Uterus (tissue), 4 donors: ENCODE data around the gene PIP4K2A. TPM values are rescaled to one million over a fixed set of nuclear protein-coding genes. Genes with fewer than 3 reads are reported as not detected.

ENCODE experiments used
- DNase-seq, 2 donors: peaks; one replicate each; pipeline ENCODE4 v3.0.0-alpha.2; 2019 to 2020
- H3K27ac ChIP-seq, 2 donors: fragments of 200-600 bp; sonication (generic); 1 replicate in 1 of 2; 2 replicates in 1 of 2; pipeline ENCODE4 v1.5.1; 2016 to 2018
- H3K27me3 ChIP-seq, 2 donors: fragments of 200-600 bp; sonication (generic); one replicate each; pipeline ENCODE4 v1.5.1; 2018 to 2019; ENCODE audit warnings: control low read depth in 1 of 2
- H3K36me3 ChIP-seq, 2 donors: fragments of 200-600 bp; sonication (generic); one replicate each; pipeline ENCODE4 v1.5.1; 2019; ENCODE audit warnings: control low read depth in 1 of 2
- H3K4me1 ChIP-seq, 2 donors: fragments of 200-600 bp; sonication (generic); one replicate each; pipeline ENCODE4 v1.5.1; 2018 to 2019; ENCODE audit warnings: control low read depth in 1 of 2
- H3K4me3 ChIP-seq, 2 donors: fragments of 200-600 bp; sonication (generic); 1 replicate in 1 of 2; 2 replicates in 1 of 2; pipeline ENCODE4 v1.5.1; 2018 to 2019; ENCODE audit warnings: mild to moderate bottlenecking in 1 of 2
- H3K9me3 ChIP-seq, 2 donors: fragments of 200-600 bp; sonication (generic); one replicate each; pipeline ENCODE4 v1.5.1; 2019; ENCODE audit warnings: control low read depth in 1 of 2
- CTCF ChIP-seq, 4 experiments: fragments of 200-600 bp in 2 of 4; fragments of 450-650 bp in 2 of 4; sonication (generic) in 2 of 4; IDR thresholded peaks; one replicate each; pipeline ENCODE4 v1.5.1; 2016 to 2019; ENCODE audit warnings: antibody characterized with exemption in 4 of 4, mild to moderate bottlenecking in 2 of 4, moderate library complexity in 1 of 4
- POLR2A ChIP-seq, 2 donors: fragments of 450-650 bp; IDR thresholded peaks; one replicate each; pipeline ENCODE4 v1.6.1; 2016; ENCODE audit warnings: antibody characterized with exemption in 2 of 2, mild to moderate bottlenecking in 1 of 2, moderate library complexity in 1 of 2
- intact Hi-C: fragments of 100-400 bp; cut with DNase I; formaldehyde crosslinking; loops from one replicate; pipeline ENCODE4 v1.15.1; 2023; ENCODE audit warnings: low total_unique reads
- total RNA-seq, 4 donors: library from RNA; depleted of rRNA in 3 of 4; stranded (reverse); fragments of >200 nt in 3 of 4; gene quantifications; one replicate each; pipeline versions ENCODE4 v1.1.0 to v1.2.4, GENCODE V29; 2014 to 2023
- donor health status: DM: yes; HTN: yes; CAD: no.

Gene PIP4K2A
- total RNA-seq, 4 donors from 2014 or later = 17.4 to 42.4 (median 22.0) TPM

DNA sequence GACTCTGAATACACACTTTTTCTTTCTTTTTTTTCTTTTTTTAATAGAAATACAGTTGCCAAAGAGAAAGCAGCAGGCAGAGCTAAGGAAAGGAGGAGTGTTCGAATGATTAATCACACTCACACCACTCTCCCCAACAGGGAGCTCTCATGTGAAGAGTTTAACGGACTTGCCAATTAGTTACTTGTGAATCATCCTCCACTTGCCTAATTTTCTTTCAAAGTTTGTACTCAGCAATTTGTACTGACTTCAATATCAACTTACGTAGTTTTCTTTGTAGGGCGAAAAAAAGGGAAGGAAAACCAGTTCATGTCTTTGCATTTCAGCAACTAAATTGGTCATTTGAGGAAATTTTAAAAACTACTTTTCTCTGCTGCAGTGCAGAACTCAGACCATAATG lies 109.2 kb downstream of the PIP4K2A start:
- H3K27ac ChIP-seq = peak overlapping the region; percentile 41 to 53
- no peaks in the 10 kb centered on the region for H3K36me3 ChIP-seq
- no peaks in the 10 kb centered on the region for H3K4me1 ChIP-seq
- DNase-seq = peak in 1 of 2 donors; percentile 39
- intact Hi-C loops = no loop called here
- H3K27me3 ChIP-seq = no peaks in the 10 kb centered on the region
- no peak for TF ChIP-seq POLR2A (IDR thresholded peaks at IDR 0.05)
- TF ChIP-seq CTCF (IDR thresholded peaks at IDR 0.05) = no peak
- H3K9me3 ChIP-seq = no peaks in the 10 kb centered on the region
- H3K4me3 ChIP-seq = no peak overlapping the region

DNA sequence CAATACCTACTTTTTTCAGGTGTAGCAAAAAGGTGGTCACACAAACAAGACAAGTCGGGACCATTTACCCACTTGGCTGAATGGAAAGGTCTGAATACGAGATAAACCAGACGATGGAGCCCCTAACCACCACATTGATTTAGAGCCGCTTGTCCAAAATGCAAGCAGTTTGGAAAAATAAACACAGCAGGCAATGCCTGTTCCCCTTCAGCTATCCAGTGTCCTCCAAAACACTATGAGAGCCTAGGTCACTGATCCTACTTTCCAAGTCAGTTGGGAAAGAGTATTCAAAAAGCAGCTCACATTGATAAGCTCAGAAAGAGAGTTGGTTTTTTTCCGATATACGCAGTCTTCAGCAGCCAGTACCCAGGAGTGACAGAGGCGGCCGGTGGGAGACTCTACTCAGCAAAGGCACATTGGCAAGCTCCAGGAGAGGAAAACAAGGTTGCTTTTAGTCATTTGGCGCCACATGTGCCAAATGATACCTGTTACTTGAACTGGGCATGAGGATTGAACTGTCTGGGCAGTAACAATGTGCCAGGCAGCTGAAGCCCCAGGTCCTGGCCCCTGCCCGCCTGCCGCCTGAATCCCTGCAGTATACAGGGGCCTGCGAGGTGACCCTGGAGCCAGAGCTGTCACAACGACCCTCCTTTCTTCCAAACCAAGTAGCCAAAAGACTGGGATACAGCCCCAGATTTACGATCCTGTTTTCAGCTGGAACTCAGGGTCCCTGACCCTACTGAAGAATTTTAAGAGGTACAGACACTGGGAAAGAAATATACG lies 109.8 kb downstream of the PIP4K2A start:
- Histone ChIP-seq H3K36me3 (no peaks in the 10 kb centered on the region), H3K4me3 (no peak overlapping the region), H3K27me3 (no peaks in the 10 kb centered on the region), H3K27ac (peak overlapping the region; percentile 41 to 53), H3K9me3 (no peaks in the 10 kb centered on the region), H3K4me1 (no peaks in the 10 kb centered on the region)
- TF ChIP-seq POLR2A (IDR thresholded peaks at IDR 0.05) (no peak), CTCF (IDR thresholded peaks at IDR 0.05) (no peak)
- DNase-seq = no peak
- intact Hi-C loops = no loop called here

DNA sequence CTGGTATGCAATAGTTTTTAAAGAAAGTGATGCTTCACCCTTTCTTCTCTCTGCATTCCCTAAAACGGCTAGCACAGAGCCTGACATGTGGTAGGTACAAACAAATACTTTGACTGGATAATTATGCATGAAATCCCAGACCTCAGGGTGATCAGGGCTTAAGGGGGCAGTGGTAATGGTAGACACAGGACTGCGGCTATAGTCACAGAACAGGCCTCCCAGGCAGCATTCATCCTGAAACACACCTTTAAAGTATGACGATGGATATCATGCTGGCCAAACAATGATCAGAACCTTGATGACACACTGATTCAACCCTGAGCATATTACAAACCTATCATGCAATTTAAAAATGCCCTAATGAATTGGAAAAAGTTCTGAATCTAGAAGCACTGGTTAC lies 110.8 kb downstream of the PIP4K2A start:
- intact Hi-C loops = no loop called here
- H3K4me3 ChIP-seq = no peak overlapping the region
- DNase-seq = no peak
- H3K27me3 ChIP-seq = no peaks in the 10 kb centered on the region
- H3K9me3 ChIP-seq = no peaks in the 10 kb centered on the region
- no peaks in the 10 kb centered on the region for H3K36me3 ChIP-seq
- no peaks in the 10 kb centered on the region for H3K4me1 ChIP-seq
- TF ChIP-seq CTCF (IDR thresholded peaks at IDR 0.05) (no peak), POLR2A (IDR thresholded peaks at IDR 0.05) (no peak)
- no peak overlapping the region for H3K27ac ChIP-seq

GRCh38 chr10:22601618-22602017 lies 112.8 kb downstream of the PIP4K2A start:
- Histone ChIP-seq H3K9me3 (no peaks in the 10 kb centered on the region), H3K4me3 (no peak overlapping the region), H3K4me1 (no peaks in the 10 kb centered on the region), H3K36me3 (no peaks in the 10 kb centered on the region), H3K27me3 (no peaks in the 10 kb centered on the region), H3K27ac (no peak overlapping the region)
- intact Hi-C loops = no loop called here
- TF ChIP-seq CTCF (IDR thresholded peaks at IDR 0.05) = no peak
- no peak for DNase-seq

GRCh38 chr10:22599636-22600228 lies 114.6 kb downstream of the PIP4K2A start:
- Histone ChIP-seq H3K27ac (no peak overlapping the region), H3K9me3 (no peaks in the 10 kb centered on the region), H3K36me3 (no peaks in the 10 kb centered on the region), H3K27me3 (no peaks in the 10 kb centered on the region), H3K4me3 (no peak overlapping the region), H3K4me1 (no peaks in the 10 kb centered on the region)
- no peak for DNase-seq
- intact Hi-C loops = no loop called here
- no peak for TF ChIP-seq POLR2A (IDR thresholded peaks at IDR 0.05)
- no peak for TF ChIP-seq CTCF (IDR thresholded peaks at IDR 0.05)
